Fibroblast of skin of right biceps (primary cell): ENCODE results near the gene KRTAP22-1.

Experiments
- DNase-seq: peaks from one replicate; pipeline ENCODE4 v3.0.0-alpha.2; 2013

Gene KRTAP22-1

GRCh38 chr21:30600787-30601186 is at the start of gene KRTAP22-1:
TSS of gene KRTAP22-1 (plus strand) at chr21:30601087.
- no peak for DNase-seq

- DNase-seq: no peak
Measured at GRCh38 chr21:30552782-30553181, 48.1 kb upstream of the KRTAP22-1 start.

- DNase-seq: no peak
Measured at GRCh38 chr21:30555095-30555494, 45.8 kb upstream of the KRTAP22-1 start.

- no peak for DNase-seq
Measured at GRCh38 chr21:30561264-30561895, 39.5 kb upstream of the KRTAP22-1 start, which contains the start of gene KRTAP19-7. TSS of gene KRTAP19-7 (minus strand) at chr21:30561314. CDS start at chr21:30561289, 25 bp downstream.

GRCh38 chr21:30561957-30562356 is 38.9 kb upstream of the KRTAP22-1 start:
- no peak for DNase-seq

- no peak for DNase-seq
Measured at GRCh38 chr21:30563072-30563471, 37.8 kb upstream of the KRTAP22-1 start.

- DNase-seq: no peak
Measured at GRCh38 chr21:30563630-30564029, 37.3 kb upstream of the KRTAP22-1 start.

GRCh38 chr21:30567617-30568016 is 33.3 kb upstream of the KRTAP22-1 start:
- no peak for DNase-seq

GRCh38 chr21:30577766-30578165 is 23.1 kb upstream of the KRTAP22-1 start:
- peak; percentile 1 for DNase-seq

GRCh38 chr21:30579346-30579745 is 21.5 kb upstream of the KRTAP22-1 start:
- no peak for DNase-seq

- DNase-seq: no peak
Measured at GRCh38 chr21:30580132-30580531, 20.8 kb upstream of the KRTAP22-1 start.

GRCh38 chr21:30582870-30583269 is 18.0 kb upstream of the KRTAP22-1 start:
- no peak for DNase-seq

GRCh38 chr21:30590297-30590696 is 10.6 kb upstream of the KRTAP22-1 start, which contains the start of gene KRTAP22-2:
TSS of gene KRTAP22-2 (minus strand) at chr21:30590397.
- no peak for DNase-seq

GRCh38 chr21:30592140-30592539 is 8.7 kb upstream of the KRTAP22-1 start, which contains the start of gene KRTAP6-3:
TSS of gene KRTAP6-3 (plus strand) at chr21:30592440. CDS start at chr21:30592446, 6 bp downstream.
- DNase-seq: no peak

- no peak for DNase-seq
Measured at GRCh38 chr21:30598802-30599201, 2.1 kb upstream of the KRTAP22-1 start, which contains the start of gene KRTAP6-2. TSS of gene KRTAP6-2 (minus strand) at chr21:30598902. CDS start at chr21:30598874, 28 bp downstream.

- DNase-seq: no peak
Measured at GRCh38 chr21:30605968-30606367, 5.1 kb downstream of the KRTAP22-1 start.

GRCh38 chr21:30612132-30612531 is 11.2 kb downstream of the KRTAP22-1 start:
- no peak for DNase-seq

GRCh38 chr21:30613836-30614235 is 12.9 kb downstream of the KRTAP22-1 start, which contains the start of gene KRTAP6-1:
TSS of gene KRTAP6-1 (minus strand) at chr21:30613930. CDS start at chr21:30613904, 26 bp downstream.
- DNase-seq: no peak

- DNase-seq: no peak
Measured at GRCh38 chr21:30615199-30615598, 14.3 kb downstream of the KRTAP22-1 start.

GRCh38 chr21:30616125-30616524 is 15.2 kb downstream of the KRTAP22-1 start, which contains the start of gene KRTAP20-1:
TSS of gene KRTAP20-1 (plus strand) at chr21:30616425. CDS start at chr21:30616455, 30 bp downstream.
- DNase-seq: no peak

GRCh38 chr21:30620080-30620479 is 19.2 kb downstream of the KRTAP22-1 start:
- DNase-seq: no peak

- no peak for DNase-seq
Measured at GRCh38 chr21:30620522-30620921, 19.6 kb downstream of the KRTAP22-1 start, which contains the start of gene KRTAP20-4. TSS of gene KRTAP20-4 (plus strand) at chr21:30620627.

- DNase-seq: no peak
Measured at GRCh38 chr21:30623362-30623761, 22.5 kb downstream of the KRTAP22-1 start.

- DNase-seq: no peak
Measured at GRCh38 chr21:30625449-30626165, 24.7 kb downstream of the KRTAP22-1 start.
